SK-N-SH (cell line): Measurements from ENCODE around the gene ABAT.

ENCODE experiments used
- FOXJ3 ChIP-seq: sonication (generic); formaldehyde crosslinking; IDR thresholded peaks from 2 replicates; pipeline ENCODE4 v1.5.1; 2020; ENCODE audit warnings: mild to moderate bottlenecking, missing genetic modification reagents
- POLR2AphosphoS5 ChIP-seq: IDR thresholded peaks from 2 replicates; pipeline ENCODE4 v1.6.1; 2012; ENCODE audit warnings: low read depth, low read length
- RCOR1 ChIP-seq: fragments of 150-350 bp; IDR thresholded peaks from 2 replicates; pipeline ENCODE4 v1.6.1; 2017; ENCODE audit warnings: antibody characterized with exemption, low read length
- TAF1 ChIP-seq: IDR thresholded peaks from 2 replicates; pipeline ENCODE4 v1.6.1; 2012; ENCODE audit warnings: low read depth, mild to moderate bottlenecking, low read length, moderate library complexity, borderline replicate concordance
- YY1 ChIP-seq: IDR thresholded peaks from 2 replicates; pipeline ENCODE4 v1.4.0; 2012; ENCODE audit warnings: low read depth, mild to moderate bottlenecking
- TF ChIP-seq, protein P1 (sequence below): fragments of 200-600 bp; sonication (generic); IDR thresholded peaks from 2 replicates; pipeline ENCODE4 v1.6.1; 2017; ENCODE audit warnings: antibody characterized with exemption, mild to moderate bottlenecking, moderate library complexity

DNA sequence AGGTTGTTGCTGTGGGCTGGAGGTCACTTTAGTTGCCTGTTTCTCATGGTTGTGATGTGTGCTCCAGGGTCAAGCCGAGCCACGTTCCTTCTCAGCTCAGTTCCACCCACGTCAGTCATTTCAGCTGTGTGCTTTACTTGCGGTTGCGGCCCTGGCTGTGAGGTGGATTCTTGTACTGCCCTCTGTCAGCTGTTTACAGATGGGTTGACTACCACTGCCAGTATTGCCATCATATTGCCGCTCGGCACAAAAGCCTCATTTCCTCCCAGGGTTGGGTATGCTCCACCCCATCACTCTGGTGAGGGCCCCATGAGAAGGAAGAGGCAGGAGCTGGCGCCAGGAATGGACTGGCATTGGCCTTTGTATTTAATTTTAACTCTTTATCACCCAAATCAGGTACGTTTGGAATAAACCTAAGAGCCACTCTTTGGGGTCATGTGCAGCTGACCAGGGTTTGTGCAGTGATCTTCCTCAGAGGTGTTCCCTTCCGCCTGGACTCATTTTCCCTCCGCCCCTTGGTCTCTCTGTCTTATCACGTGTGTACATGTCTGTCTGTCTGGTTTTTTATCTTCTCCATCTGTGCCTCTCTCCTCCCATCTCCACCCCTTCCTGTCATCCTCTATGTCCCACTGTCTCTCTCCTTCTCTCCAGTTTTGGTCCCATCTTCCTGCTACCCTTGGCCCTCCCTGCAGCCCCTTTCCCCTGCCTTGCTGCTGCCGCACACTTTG is 27.9 kb upstream of the ABAT start:
- TF ChIP-seq POLR2AphosphoS5 (no peak), YY1 (no peak), FOXJ3 (CRISPR knock-in tag) (no peak), TAF1 (no peak), RCOR1 (no peak)
- TF ChIP-seq, protein P1, sequence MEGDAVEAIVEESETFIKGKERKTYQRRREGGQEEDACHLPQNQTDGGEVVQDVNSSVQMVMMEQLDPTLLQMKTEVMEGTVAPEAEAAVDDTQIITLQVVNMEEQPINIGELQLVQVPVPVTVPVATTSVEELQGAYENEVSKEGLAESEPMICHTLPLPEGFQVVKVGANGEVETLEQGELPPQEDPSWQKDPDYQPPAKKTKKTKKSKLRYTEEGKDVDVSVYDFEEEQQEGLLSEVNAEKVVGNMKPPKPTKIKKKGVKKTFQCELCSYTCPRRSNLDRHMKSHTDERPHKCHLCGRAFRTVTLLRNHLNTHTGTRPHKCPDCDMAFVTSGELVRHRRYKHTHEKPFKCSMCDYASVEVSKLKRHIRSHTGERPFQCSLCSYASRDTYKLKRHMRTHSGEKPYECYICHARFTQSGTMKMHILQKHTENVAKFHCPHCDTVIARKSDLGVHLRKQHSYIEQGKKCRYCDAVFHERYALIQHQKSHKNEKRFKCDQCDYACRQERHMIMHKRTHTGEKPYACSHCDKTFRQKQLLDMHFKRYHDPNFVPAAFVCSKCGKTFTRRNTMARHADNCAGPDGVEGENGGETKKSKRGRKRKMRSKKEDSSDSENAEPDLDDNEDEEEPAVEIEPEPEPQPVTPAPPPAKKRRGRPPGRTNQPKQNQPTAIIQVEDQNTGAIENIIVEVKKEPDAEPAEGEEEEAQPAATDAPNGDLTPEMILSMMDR, result no peak
